Amniotic stem cell (primary cell): ENCODE results near the gene BMPR1B.

ENCODE experiments used
- DNase-seq: peaks from one replicate; lab custom pipeline; 2025; lab: John Stamatoyannopoulos, UW

BMPR1B gene

GRCh38 chr4:94960708-94961107, 203.0 kb downstream of the BMPR1B start:
- no peak for DNase-seq

GRCh38 chr4:94961420-94961819, 203.7 kb downstream of the BMPR1B start:
- no peak for DNase-seq

- DNase-seq: no peak
Measured at GRCh38 chr4:94962484-94962883, 204.7 kb downstream of the BMPR1B start.

- no peak for DNase-seq
Measured at GRCh38 chr4:94965852-94966251, 208.1 kb downstream of the BMPR1B start.

- no peak for DNase-seq
Measured at GRCh38 chr4:94968493-94968892, 210.7 kb downstream of the BMPR1B start.

GRCh38 chr4:94970650-94971049, 212.9 kb downstream of the BMPR1B start:
- no peak for DNase-seq

- DNase-seq: no peak
Measured at GRCh38 chr4:94974773-94975172, 217.0 kb downstream of the BMPR1B start.

GRCh38 chr4:94976371-94977011, 218.7 kb downstream of the BMPR1B start:
- no peak for DNase-seq

- DNase-seq: no peak
Measured at GRCh38 chr4:94978904-94979303, 221.1 kb downstream of the BMPR1B start.

- no peak for DNase-seq
Measured at GRCh38 chr4:94979621-94980020, 221.9 kb downstream of the BMPR1B start.

- no peak for DNase-seq
Measured at GRCh38 chr4:94995684-94996394, 238.1 kb downstream of the BMPR1B start.

GRCh38 chr4:95000076-95000648, 242.4 kb downstream of the BMPR1B start:
- DNase-seq: no peak

GRCh38 chr4:95004912-95005311, 247.2 kb downstream of the BMPR1B start:
- no peak for DNase-seq

GRCh38 chr4:95007998-95008397, 250.2 kb downstream of the BMPR1B start:
- DNase-seq: no peak

GRCh38 chr4:95013236-95013635, 255.5 kb downstream of the BMPR1B start:
- no peak for DNase-seq

- no peak for DNase-seq
Measured at GRCh38 chr4:95014068-95014467, 256.3 kb downstream of the BMPR1B start.

GRCh38 chr4:95017305-95018064, 259.7 kb downstream of the BMPR1B start:
- DNase-seq: no peak

- no peak for DNase-seq
Measured at GRCh38 chr4:95018785-95019184, 261.0 kb downstream of the BMPR1B start.

- no peak for DNase-seq
Measured at GRCh38 chr4:95020521-95020920, 262.8 kb downstream of the BMPR1B start.

- no peak for DNase-seq
Measured at GRCh38 chr4:95021099-95021498, 263.3 kb downstream of the BMPR1B start.

GRCh38 chr4:95023110-95023509, 265.4 kb downstream of the BMPR1B start:
- DNase-seq: no peak

- DNase-seq: no peak
Measured at GRCh38 chr4:95027905-95028618, 270.3 kb downstream of the BMPR1B start.
